MG63 (cell line): Measurements from ENCODE around the gene GRB7. TPM values are rescaled to one million over a fixed set of nuclear protein-coding genes. Genes with fewer than 3 reads are reported as not detected.
A peak's percentile ranks its signal among the peaks of the same experiment; 100 is the strongest.
"Not testable (repeated sequence)": the region's sequence is repeated elsewhere in the genome, so short reads cannot be mapped to it uniquely, and the experiment has no call there.

ENCODE experiments used
- DNase-seq: peaks from one replicate; pipeline ENCODE4 v3.0.0-alpha.2; 2020
- H3K27me3 ChIP-seq: fragments of 250-450 bp; sonication (Bioruptor Pico); 2 replicates; pipeline ENCODE4 v1.5.1; 2020; ENCODE audit warnings: mild to moderate bottlenecking, moderate library complexity
- H3K36me3 ChIP-seq: fragments of 250-450 bp; sonication (Bioruptor Pico); 2 replicates; pipeline ENCODE4 v1.5.1; 2020; ENCODE audit warnings: mild to moderate bottlenecking, moderate library complexity
- H3K4me3 ChIP-seq: fragments of 250-450 bp; sonication (Bioruptor Pico); 2 replicates; pipeline ENCODE4 v1.5.1; 2020; ENCODE audit warnings: mild to moderate bottlenecking, moderate library complexity
- H3K9me3 ChIP-seq: fragments of 250-450 bp; sonication (Bioruptor Pico); 2 replicates; pipeline ENCODE4 v1.5.1; 2020; ENCODE audit warnings: mild to moderate bottlenecking, moderate library complexity
- total RNA-seq: library from RNA; depleted of rRNA; stranded (reverse); fragments of >200 nt; shearing (Covaris generic); gene quantifications from 2 replicates; pipeline ENCODE4 v1.2.3, GENCODE V29; 2014; ENCODE audit warnings: low replicate concordance

GRB7 gene
- total RNA-seq, 1 experiment from 2014 or later: not detected

GRCh38 chr17:39722104-39722503 is 15.6 kb upstream of the GRB7 start:
- no peak overlapping the region for H3K4me3 ChIP-seq
- DNase-seq: no peak
- no peaks in the 10 kb centered on the region for H3K27me3 ChIP-seq
- peaks cover 30% of the 10 kb centered on the region for H3K36me3 ChIP-seq
- no peaks in the 10 kb centered on the region for H3K9me3 ChIP-seq

- peaks cover 35% of the 10 kb centered on the region for H3K36me3 ChIP-seq
- no peaks in the 10 kb centered on the region for H3K27me3 ChIP-seq
- H3K9me3 ChIP-seq: no peaks in the 10 kb centered on the region
- no peak overlapping the region for H3K4me3 ChIP-seq
- DNase-seq: peak; percentile 34
These were observed 14.5 kb upstream of the GRB7 start for GRCh38 chr17:39722965-39723848.

GRCh38 chr17:39724731-39725130 is 13.0 kb upstream of the GRB7 start:
- Histone ChIP-seq H3K4me3 (no peak overlapping the region), H3K9me3 (no peaks in the 10 kb centered on the region), H3K36me3 (peaks cover 50% of the 10 kb centered on the region), H3K27me3 (no peaks in the 10 kb centered on the region)
- DNase-seq: no peak

- peaks cover 46% of the 10 kb centered on the region for H3K36me3 ChIP-seq
- H3K4me3 ChIP-seq, H3K27me3 ChIP-seq, H3K9me3 ChIP-seq, DNase-seq: not testable (repeated sequence)
These were observed 11.8 kb upstream of the GRB7 start for GRCh38 chr17:39725923-39726322.

GRCh38 chr17:39726617-39727016 is 11.1 kb upstream of the GRB7 start:
- no peak for DNase-seq
- Histone ChIP-seq H3K27me3 (no peaks in the 10 kb centered on the region), H3K36me3 (peaks cover 42% of the 10 kb centered on the region), H3K9me3 (no peaks in the 10 kb centered on the region), H3K4me3 (no peak overlapping the region)

- DNase-seq: no peak
- H3K36me3 ChIP-seq: peaks cover 42% of the 10 kb centered on the region
- no peaks in the 10 kb centered on the region for H3K9me3 ChIP-seq
- no peak overlapping the region for H3K4me3 ChIP-seq
- no peaks in the 10 kb centered on the region for H3K27me3 ChIP-seq
These were observed 10.2 kb upstream of the GRB7 start for GRCh38 chr17:39727556-39727955.

- Histone ChIP-seq H3K4me3 (peak overlapping the region; percentile 66), H3K27me3 (no peaks in the 10 kb centered on the region), H3K36me3 (peaks cover 36% of the 10 kb centered on the region), H3K9me3 (no peaks in the 10 kb centered on the region)
- no peak for DNase-seq
These were observed 8.4 kb upstream of the GRB7 start for GRCh38 chr17:39729280-39729851.

- Histone ChIP-seq H3K36me3 (peaks cover 30% of the 10 kb centered on the region), H3K4me3 (peak within 1 kb of the TSS; percentile 66), H3K9me3 (no peaks in the 10 kb centered on the region), H3K27me3 (no peaks in the 10 kb centered on the region)
- peak; percentile 86 for DNase-seq
These were observed 7.4 kb upstream of the GRB7 start, which contains the start of gene MIEN1 for GRCh38 chr17:39730095-39730921. Gene MIEN1, minus strand, starts transcription at chr17:39730532. Its CDS starts 37 bp downstream, at chr17:39730495.

GRCh38 chr17:39732586-39732985 is 5.2 kb upstream of the GRB7 start:
- Histone ChIP-seq H3K9me3 (no peaks in the 10 kb centered on the region), H3K4me3 (no peak overlapping the region), H3K27me3 (no peaks in the 10 kb centered on the region), H3K36me3 (peaks cover 22% of the 10 kb centered on the region)
- DNase-seq: no peak

- Histone ChIP-seq H3K4me3 (no peak overlapping the region), H3K9me3 (no peaks in the 10 kb centered on the region), H3K27me3 (no peaks in the 10 kb centered on the region), H3K36me3 (no peaks in the 10 kb centered on the region)
- no peak for DNase-seq
These were observed 1.9 kb upstream of the GRB7 start for GRCh38 chr17:39735882-39736281.

- DNase-seq: no peak
- no peaks in the 10 kb centered on the region for H3K9me3 ChIP-seq
- no peak overlapping the region for H3K4me3 ChIP-seq
- no peaks in the 10 kb centered on the region for H3K27me3 ChIP-seq
- no peaks in the 10 kb centered on the region for H3K36me3 ChIP-seq
These were observed 1.2 kb upstream of the GRB7 start for GRCh38 chr17:39736319-39737165.

GRCh38 chr17:39737206-39737759 is 455 bp upstream of the GRB7 start:
- DNase-seq: no peak
- Histone ChIP-seq H3K9me3 (no peaks in the 10 kb centered on the region), H3K36me3 (no peaks in the 10 kb centered on the region), H3K4me3 (no peak overlapping the region), H3K27me3 (no peaks in the 10 kb centered on the region)

- Histone ChIP-seq H3K36me3 (no peaks in the 10 kb centered on the region), H3K27me3 (no peaks in the 10 kb centered on the region), H3K9me3 (no peaks in the 10 kb centered on the region), H3K4me3 (no peak overlapping the region)
- no peak for DNase-seq
These were observed 797 bp downstream of the GRB7 start for GRCh38 chr17:39738568-39738901.

GRCh38 chr17:39738983-39739884 is 1.5 kb downstream of the GRB7 start:
- Histone ChIP-seq H3K4me3 (no peak overlapping the region), H3K36me3 (no peaks in the 10 kb centered on the region), H3K9me3 (no peaks in the 10 kb centered on the region), H3K27me3 (no peaks in the 10 kb centered on the region)
- no peak for DNase-seq

- DNase-seq: no peak
- H3K27me3 ChIP-seq: no peaks in the 10 kb centered on the region
- no peak overlapping the region for H3K4me3 ChIP-seq
- no peaks in the 10 kb centered on the region for H3K9me3 ChIP-seq
- H3K36me3 ChIP-seq: no peaks in the 10 kb centered on the region
These were observed 2.2 kb downstream of the GRB7 start for GRCh38 chr17:39739885-39740356.
